IPS-18c (cell line): Measurements from ENCODE around the gene WBP4.
"Not testable (repeated sequence)": the region's sequence is repeated elsewhere in the genome, so short reads cannot be mapped to it uniquely, and the experiment has no call there.

Source experiments
- H3K4me3 ChIP-seq: 2 replicates; pipeline ENCODE4 v1.7.0; 2013; ENCODE audit warnings: low read depth, mild to moderate bottlenecking, low read length, moderate library complexity; ENCODE audit not compliant: insufficient read depth
- H3K9me3 ChIP-seq: one replicate; pipeline ENCODE4 v1.6.1; 2013; ENCODE audit warnings: mild to moderate bottlenecking, low read length, moderate library complexity; ENCODE audit not compliant: control insufficient read depth, insufficient read depth

Gene WBP4

GRCh38 chr13:41061075-41061913, at the start of gene WBP4:
WBP4 (plus strand) TSS chr13:41061509; CDS start chr13:41061674, 165 bp downstream.
- Histone ChIP-seq H3K4me3 (peak within 1 kb of the TSS; percentile 89), H3K9me3 (no peaks in the 10 kb centered on the region)

DNA sequence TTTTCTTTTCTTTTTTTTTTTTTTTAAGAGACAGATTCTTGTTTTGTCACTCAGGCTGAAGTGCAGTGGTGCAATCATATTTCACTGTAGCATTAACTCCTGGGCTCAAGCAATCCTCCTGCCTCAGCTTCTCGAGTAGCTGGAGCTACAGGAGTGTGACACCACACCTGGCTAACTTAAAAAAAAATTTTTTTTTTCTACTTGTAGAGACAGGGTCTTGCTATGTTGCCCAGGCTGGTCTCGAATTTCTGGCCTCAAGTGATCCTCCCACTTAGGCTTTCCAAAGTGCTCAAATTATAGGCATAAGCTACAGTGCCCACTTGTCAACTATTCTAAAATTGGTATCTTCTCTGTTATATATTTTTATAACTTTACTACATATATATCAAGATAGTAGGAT, 48.8 kb upstream of the WBP4 start:
- H3K4me3 ChIP-seq, result no peak overlapping the region
- no peaks in the 10 kb centered on the region for H3K9me3 ChIP-seq

DNA sequence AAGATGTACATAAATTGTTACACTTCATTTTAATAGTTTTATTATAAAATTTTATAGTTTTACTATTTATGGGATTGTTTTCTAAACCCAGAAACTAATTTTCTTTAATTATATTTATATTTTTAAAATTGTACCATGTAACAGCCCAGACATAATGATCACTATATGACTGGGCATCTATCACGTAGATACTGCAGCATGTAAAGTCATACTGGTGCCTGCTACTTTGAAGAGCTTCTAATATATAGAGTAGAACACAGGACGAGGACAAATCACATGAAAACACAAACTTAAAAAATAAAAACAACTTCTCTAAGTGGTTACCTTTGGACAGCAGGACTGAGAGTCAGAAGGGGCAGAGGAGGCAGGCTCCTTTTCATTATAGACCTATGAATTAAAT, 47.5 kb upstream of the WBP4 start:
- Histone ChIP-seq H3K4me3 (no peak overlapping the region), H3K9me3 (no peaks in the 10 kb centered on the region)

GRCh38 chr13:41015920-41016319, 45.4 kb upstream of the WBP4 start:
- H3K9me3 ChIP-seq, result no peaks in the 10 kb centered on the region
- no peak overlapping the region for H3K4me3 ChIP-seq

- no peaks in the 10 kb centered on the region for H3K9me3 ChIP-seq
- H3K4me3 ChIP-seq, result no peak overlapping the region
Observed at GRCh38 chr13:41017159-41017558, 44.1 kb upstream of the WBP4 start.

DNA sequence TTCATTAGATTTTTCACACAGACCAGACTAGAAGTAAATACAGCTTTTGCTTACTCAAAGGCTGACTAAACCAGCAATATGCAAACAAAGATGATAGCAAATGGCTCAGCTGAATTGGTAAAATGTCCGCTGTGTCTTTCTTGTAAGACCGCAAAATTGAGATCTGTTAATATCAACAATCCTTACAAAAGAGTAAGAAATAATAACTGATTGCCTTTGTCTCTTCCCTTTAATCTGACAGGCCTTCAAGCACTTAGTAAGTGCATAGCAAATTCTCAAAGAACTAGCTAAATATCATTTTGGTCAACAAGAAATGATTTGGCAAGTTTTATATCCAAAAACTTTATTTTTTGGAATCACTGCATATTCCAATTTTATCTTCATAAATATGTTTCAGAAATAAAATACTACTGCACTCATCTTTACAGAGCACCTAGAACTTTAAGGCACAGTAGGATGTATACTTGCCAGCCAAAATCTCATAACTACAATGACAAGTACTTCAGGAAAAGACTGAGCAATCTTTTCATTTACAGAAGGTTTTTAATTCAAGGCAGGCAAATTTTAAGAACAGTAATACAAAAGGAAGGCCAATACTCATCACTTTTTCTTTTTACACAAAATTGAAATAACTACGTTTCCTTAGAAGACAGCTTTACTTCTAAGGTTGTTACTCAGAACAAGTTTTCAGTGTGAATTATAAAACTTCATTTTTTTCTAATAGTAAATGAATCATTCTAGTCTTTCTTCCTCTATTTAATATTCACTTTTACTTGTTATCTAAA, 43.3 kb upstream of the WBP4 start:
- no peaks in the 10 kb centered on the region for H3K9me3 ChIP-seq
- H3K4me3 ChIP-seq, result no peak overlapping the region

DNA sequence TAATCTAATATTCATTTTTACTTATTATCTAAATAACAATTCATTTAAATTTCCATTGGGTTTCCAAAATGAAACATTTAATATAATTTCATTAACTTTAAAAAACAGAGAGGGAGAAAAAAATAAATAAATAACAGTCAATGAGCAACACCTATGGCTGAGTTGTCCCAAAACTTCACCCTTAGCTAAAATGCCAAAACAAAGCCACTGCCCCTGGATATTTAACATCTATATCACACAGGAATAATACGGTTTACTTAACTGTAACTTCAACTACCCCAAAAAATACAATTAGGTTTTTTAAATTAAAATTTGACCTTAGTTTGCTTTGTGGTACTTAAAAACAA, 42.7 kb upstream of the WBP4 start:
- Histone ChIP-seq H3K9me3 (no peaks in the 10 kb centered on the region), H3K4me3 (no peak overlapping the region)

DNA sequence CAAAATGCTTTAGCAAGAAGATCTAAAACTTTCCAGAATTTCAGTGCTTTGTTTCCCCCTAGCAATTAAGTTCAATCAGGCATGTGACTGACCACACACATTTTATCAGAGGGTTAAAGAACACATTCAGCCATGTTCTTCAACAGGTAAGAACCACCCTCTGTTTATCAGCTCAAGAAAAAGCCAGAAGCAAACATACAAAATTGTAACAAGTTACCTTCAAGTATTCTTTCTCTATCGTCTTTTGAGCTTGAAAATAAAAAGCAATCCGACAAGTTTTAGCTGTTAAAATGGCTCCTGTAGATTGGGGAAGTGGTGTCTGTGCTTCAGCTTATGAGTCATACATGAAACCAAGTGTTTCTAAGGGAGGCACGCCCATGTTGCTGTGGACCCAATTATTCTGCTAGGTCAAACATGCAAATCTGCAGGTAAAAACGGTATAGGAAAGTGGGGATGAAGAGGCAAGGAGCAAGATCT, 42.3 kb upstream of the WBP4 start, which contains the start of gene ELF1:
TSS of gene ELF1 (minus strand) at position 306 of the 477 bp plus-strand sequence. CDS start 37,262 bp downstream, outside the sequence.
- H3K9me3 ChIP-seq, result no peaks in the 10 kb centered on the region
- no peak within 1 kb of the TSS for H3K4me3 ChIP-seq

GRCh38 chr13:41019578-41020347, 41.5 kb upstream of the WBP4 start:
- H3K9me3 ChIP-seq, result no peaks in the 10 kb centered on the region
- no peak overlapping the region for H3K4me3 ChIP-seq

GRCh38 chr13:41025518-41025917, 35.8 kb upstream of the WBP4 start:
- Histone ChIP-seq H3K9me3 (no peaks in the 10 kb centered on the region), H3K4me3 (no peak overlapping the region)

GRCh38 chr13:41026788-41027187, 34.5 kb upstream of the WBP4 start:
- Histone ChIP-seq H3K9me3 (no peaks in the 10 kb centered on the region), H3K4me3 (no peak overlapping the region)

DNA sequence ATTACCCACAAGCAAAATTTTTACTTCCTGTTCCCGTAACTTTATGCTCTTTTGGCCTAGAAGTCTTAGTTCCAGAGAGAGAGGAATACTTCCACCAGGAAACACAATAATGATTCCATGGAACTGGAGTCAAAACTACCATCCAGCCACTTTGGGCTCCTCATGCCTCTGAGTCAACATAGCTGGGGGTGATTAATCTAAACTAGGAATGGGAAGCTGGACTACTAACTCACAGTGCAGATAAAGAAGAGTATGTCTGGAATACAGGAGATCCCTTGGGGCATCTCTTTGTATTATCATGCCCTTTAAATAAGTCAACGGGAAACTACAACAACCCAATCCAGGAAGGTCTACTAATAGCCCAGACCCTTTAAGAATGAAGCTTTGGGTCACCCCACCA, 33.3 kb upstream of the WBP4 start:
- no peaks in the 10 kb centered on the region for H3K9me3 ChIP-seq
- no peak overlapping the region for H3K4me3 ChIP-seq

- H3K4me3 ChIP-seq, result no peak overlapping the region
Observed at GRCh38 chr13:41029629-41030028, 31.7 kb upstream of the WBP4 start.

DNA sequence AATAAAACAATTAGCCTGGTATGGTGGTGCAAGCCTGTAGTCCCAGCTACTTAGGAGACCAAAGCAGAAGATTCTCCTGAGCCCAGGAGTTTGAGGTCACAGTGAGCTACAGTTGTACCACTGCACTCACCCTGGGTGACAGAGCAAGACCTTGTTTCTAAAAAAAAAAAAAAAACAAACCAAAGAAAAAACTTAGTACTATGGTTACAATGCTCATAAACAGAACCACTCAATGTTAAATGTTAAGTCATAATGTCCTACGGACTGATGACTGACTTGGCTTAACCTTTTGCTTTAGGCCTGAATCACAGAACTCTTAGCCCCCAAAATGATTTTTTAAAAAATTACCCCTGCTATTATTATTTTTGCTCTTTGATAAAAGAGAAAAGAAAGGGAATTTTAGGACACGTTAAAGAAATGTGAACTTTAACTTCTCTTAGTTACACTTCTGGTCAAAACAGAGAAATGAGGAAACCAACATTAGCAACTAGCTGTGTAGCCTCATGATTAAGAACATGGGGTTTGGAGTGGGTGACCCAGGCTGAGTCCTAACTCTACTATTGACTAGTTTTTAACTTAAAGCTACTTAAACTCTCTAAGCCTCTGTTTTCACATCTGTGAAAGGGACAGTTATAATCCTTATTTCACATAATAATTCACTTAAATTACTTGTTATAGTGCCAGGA, 28.5 kb upstream of the WBP4 start:
- no peaks in the 10 kb centered on the region for H3K9me3 ChIP-seq
- no peak overlapping the region for H3K4me3 ChIP-seq

More at GRCh38 chr13:41029629-41030028, 31.7 kb upstream of the WBP4 start:
- H3K9me3 ChIP-seq, result no peaks in the 10 kb centered on the region

DNA sequence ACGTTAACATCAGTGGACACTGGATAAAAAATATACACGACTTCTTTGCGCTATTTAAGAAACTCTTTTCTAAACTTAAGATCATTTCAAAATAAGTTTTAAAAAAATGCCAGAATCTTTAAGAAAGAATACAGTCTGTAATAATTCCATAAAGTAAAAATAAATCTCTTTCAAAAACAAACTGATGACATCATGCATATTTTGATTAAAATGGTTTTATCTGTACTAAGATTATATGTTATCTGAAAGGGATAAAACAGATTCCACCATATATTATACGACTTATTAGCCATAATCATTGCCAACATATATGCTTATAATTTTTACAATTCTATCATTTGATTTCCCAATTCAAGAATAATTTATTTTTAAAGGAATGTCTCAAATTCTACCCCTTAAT, 26.9 kb upstream of the WBP4 start:
- H3K9me3 ChIP-seq, result no peaks in the 10 kb centered on the region

DNA sequence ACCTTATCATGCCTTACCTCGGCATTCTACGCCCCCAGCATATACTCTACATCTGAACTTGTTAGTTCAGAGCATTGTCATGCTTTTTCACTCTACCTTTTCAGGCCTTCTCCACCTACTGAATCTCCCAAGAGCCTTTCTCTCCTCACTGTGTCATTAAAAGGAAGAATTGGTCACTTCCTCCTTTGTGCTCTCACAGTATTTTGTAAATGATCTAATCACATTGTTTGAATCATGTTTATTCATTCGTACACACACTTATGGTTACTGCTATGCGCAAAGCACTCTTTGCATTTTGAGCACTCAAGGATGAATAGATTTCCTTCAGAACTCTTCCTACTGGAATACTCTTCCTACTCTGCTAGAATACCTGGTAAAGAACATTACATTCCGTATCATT, 26.4 kb upstream of the WBP4 start:
- H3K4me3 ChIP-seq, result no peak overlapping the region
- H3K9me3 ChIP-seq, result no peaks in the 10 kb centered on the region

More for the DNA sequence above, 26.9 kb upstream of the WBP4 start:
- H3K4me3 ChIP-seq, result no peak overlapping the region

DNA sequence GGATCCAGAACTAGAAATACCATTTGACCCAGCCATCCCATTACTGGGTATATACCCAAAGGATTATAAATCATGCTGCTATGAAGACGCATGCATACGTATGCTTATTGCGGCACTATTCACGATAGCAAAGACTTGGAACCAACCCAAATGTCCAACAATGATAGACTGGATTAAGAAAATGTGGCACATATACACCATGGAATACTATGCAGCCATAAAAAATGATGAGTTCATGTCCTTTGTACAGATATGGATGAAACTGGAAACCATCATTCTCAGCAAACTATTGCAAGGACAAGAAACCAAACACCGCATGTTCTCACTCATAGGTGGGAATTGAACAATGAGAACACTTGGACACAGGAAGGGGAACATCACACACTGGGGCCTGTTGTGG, 24.8 kb upstream of the WBP4 start:
- H3K9me3 ChIP-seq, result not testable (repeated sequence)

More for the DNA sequence above, 24.8 kb upstream of the WBP4 start:
- not testable (repeated sequence) for H3K4me3 ChIP-seq
